HG03342 (cell line): ENCODE results near the gene P3H3.
A peak's percentile ranks its signal among the peaks of the same experiment; 100 is the strongest.

Source experiments
- ATAC-seq: cut with Tn5 transposase; IDR thresholded peaks from one replicate; pipeline ENCODE4 v1.9.1; 2021; ENCODE audit warnings: mild to moderate bottlenecking, moderate library complexity; ENCODE audit not compliant: unreplicated experiment

Gene P3H3

DNA sequence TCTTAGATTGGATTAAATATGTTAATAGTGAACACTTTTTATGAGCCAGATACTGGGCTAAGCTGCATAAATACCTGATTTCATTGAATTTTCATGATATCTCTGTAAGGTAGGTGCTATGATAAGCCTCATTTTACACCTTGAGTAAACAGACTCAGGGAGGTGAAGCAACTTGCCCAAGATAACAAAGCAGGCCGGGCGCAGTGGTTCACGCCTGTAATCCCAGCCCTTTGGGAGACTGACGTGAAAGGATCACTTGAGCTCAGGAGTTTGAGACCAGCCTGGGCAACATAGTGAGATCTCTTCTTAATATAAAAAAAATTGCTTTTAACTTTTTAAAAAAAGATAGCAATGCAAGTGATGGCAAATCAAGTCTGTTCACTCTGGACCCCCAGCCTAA, 13.9 kb downstream of the P3H3 start:
- ATAC-seq, result no peak

DNA sequence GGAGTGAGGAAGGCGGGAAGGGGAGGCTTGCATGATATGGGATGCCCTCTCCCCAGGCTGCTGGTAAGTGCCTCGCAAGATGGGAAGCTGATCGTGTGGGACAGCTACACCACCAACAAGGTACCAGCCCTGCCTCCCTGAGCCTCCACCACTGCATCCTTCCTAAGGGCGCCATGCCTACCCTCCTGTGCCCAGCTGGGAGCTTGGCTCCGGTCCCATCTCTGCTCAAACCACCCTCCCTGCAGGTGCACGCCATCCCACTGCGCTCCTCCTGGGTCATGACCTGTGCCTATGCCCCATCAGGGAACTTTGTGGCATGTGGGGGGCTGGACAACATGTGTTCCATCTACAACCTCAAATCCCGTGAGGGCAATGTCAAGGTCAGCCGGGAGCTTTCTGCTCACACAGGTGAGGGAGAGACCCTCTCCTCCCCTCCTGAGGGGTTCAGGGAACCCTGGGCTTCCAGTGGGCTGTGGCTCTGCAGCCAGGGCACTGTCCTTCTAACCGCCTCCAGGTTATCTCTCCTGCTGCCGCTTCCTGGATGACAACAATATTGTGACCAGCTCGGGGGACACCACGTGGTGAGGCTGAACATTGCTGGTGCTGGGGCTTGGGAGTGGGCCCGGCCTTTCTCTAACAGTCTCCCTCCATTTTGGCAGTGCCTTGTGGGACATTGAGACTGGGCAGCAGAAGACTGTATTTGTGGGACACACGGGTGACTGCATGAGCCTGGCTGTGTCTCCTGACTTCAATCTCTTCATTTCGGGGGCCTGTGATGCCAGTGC, 15.1 kb downstream of the P3H3 start:
- ATAC-seq, result no peak

- no peak for ATAC-seq
These were observed 17.2 kb downstream of the P3H3 start for GRCh38 chr12:6845395-6845794.

DNA sequence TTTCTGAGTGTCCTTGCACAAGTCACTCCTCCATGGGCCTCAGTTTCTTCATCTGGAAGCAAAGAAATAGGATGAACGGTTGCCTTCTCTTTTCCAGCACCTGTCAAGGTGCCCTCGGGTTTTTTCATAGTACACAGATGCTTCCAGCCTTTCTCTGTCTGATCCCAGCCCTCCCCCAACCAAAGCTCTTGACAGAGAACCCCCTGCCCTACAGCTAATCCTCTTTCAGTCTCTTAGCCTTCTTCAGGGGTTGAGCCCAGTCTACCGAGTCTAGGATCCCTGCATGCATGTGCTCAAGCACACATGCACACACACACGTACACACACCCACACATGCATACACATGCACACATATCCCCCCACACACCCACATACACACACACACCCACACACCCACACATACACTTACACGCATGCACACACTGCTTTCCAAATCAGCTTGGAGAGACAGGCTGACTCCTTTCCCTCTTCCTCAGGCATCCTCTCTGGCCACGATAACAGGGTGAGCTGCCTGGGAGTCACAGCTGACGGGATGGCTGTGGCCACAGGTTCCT, 18.2 kb downstream of the P3H3 start:
- ATAC-seq, result no peak

DNA sequence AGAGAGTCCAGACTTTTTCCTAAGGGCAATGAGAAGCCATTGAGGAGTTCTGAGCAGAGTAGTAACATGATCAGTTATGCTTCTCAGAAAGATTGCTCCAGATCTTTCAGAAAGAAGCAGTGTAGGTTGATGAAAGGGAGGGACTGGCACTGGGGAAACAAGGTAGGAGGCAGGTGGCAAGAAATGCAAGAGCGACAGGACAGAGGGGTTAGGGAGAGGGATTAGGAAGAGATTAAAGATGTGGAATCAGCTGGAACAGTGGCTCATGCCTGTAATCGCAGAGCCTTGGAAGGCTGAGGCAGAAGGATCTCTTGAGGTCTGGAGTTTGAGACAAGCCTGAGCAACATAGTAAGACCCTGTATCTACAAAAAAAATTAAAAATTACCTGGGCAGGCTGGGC, 19.5 kb downstream of the P3H3 start:
- no peak for ATAC-seq

- ATAC-seq, result no peak
These were observed 21.2 kb downstream of the P3H3 start for GRCh38 chr12:6849427-6849826.

GRCh38 chr12:6849976-6850560, 21.9 kb downstream of the P3H3 start:
- no peak for ATAC-seq

- ATAC-seq, result no peak
These were observed 22.6 kb downstream of the P3H3 start for GRCh38 chr12:6850796-6851152.

GRCh38 chr12:6851153-6851920, 23.1 kb downstream of the P3H3 start, which contains the start of gene CDCA3:
Gene CDCA3, minus strand, starts transcription at chr12:6851286. Its CDS starts 334 bp downstream, at chr12:6850952.
- peak; percentile 51 for ATAC-seq

GRCh38 chr12:6851921-6852650, 23.9 kb downstream of the P3H3 start, which contains the start of gene USP5:
Gene USP5, plus strand, starts transcription at chr12:6852150. Its CDS starts 30 bp downstream, at chr12:6852180.
- peak; percentile 75 for ATAC-seq

DNA sequence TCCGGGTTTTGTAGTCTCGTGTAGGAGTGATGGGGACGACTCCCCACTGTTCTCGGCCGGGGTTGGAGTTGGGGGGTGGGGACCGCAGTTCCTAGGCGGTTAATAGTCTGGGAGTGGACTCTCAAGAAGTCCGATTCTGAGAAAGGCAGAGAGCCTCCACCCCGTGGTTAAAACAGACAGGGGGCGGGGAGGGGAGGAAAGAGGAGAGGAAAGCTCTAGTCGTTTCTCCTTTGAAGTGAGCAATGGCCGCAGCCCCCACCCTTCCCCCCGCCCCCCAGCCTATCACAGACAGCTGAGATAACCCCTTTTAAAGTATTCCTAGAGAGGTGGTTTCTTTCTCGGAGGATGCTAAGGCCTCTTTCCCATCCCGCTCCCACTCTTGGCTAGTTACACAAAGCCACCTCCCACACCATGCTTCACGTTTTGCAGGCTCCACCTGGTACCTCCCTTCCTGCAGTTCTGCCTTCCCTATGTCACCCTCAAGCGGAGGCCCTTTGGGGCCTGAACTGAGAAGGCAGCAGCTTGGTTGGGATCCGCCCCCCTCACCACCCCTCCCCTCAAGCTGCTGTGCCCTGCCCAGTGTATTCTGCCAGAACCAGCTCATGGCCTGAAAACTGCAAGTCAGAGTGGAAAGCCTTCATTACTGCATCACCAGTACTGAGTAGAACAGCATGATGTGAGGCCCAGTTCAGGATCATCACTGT, 24.6 kb downstream of the P3H3 start:
- no peak for ATAC-seq

DNA sequence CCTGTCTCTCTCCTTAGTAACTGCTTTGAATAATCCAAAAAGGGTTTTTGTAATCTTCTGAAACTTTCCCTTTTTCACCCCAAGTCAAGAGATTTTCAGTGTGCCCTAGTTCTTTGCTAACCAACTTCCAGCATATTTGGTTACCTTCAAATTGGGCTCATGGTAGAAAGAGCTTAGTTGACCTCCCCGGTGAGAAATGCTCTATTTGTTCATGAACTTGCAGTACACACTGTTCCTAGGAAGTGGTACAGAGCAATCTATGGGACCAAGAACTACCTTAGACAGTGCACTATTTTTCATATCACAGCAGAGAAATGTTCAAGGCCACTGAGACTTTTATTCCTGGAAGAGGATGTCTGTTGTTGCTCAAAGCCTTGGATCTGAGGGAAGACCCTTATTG, 25.4 kb downstream of the P3H3 start:
- no peak for ATAC-seq

DNA sequence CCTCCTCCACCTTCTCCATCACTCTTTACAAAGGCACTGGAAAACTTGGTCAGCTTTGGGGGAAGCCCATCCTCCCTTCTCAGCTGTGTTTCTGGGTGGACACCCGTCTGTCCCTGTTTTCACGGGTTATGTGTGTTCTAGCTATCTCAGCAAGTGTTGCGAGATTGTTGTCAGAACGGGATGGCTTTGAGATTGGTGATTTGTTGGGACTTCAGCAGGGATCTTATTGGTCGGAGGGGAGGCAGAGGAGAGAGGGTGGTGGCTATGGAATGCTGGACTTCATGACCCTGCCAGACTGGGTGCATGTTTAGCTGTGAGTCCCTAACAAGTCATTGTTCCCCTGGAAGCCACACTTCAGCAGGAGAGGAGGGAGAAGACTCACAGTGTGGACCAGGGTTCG, 25.8 kb downstream of the P3H3 start:
- no peak for ATAC-seq

DNA sequence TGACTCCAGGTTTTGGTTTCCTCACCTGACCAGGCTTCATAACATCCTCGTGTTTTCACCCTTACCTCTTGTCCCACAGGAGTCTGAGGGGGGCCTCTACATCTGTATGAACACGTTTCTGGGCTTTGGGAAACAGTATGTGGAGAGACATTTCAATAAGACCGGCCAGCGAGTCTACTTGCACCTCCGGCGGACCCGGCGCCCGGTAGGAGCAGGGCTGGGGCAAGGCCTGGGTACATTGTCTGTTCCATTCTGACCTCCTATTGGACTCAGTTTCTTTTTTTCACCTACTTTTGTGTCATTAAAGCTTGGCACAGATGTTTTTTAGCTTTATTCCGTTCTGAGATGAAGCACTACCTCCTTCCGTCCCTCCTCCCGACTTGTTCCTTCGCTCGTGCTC, 27.1 kb downstream of the P3H3 start:
- no peak for ATAC-seq

GRCh38 chr12:6858799-6859198, 30.6 kb downstream of the P3H3 start:
- ATAC-seq, result no peak

- no peak for ATAC-seq
These were observed 31.9 kb downstream of the P3H3 start for GRCh38 chr12:6860116-6860515.

- ATAC-seq, result no peak
These were observed 32.7 kb downstream of the P3H3 start for GRCh38 chr12:6860942-6861341.

- no peak for ATAC-seq
These were observed 33.2 kb downstream of the P3H3 start for GRCh38 chr12:6861391-6861790.

GRCh38 chr12:6863033-6863432, 34.8 kb downstream of the P3H3 start:
- no peak for ATAC-seq

- ATAC-seq, result no peak
These were observed 35.5 kb downstream of the P3H3 start for GRCh38 chr12:6863586-6864321.
